Esophagus muscularis mucosa (tissue), 4 donors: Measurements from ENCODE around the gene BTBD7.

ENCODE experiments used
- EP300 ChIP-seq: sonication (generic); formaldehyde crosslinking; IDR thresholded peaks from one replicate; pipeline ENCODE4 v1.6.1; 2017; ENCODE audit warnings: antibody characterized with exemption
- POLR2A ChIP-seq: fragments of 450-650 bp; IDR thresholded peaks from one replicate; pipeline ENCODE4 v1.6.1; 2017; ENCODE audit warnings: antibody characterized with exemption, moderate library complexity, mild to moderate bottlenecking, low read depth
- TF ChIP-seq, protein P1 (sequence below), 3 experiments: fragments of 200-600 bp in 2 of 3; fragments of 450-650 bp in 1 of 3; sonication (generic) in 2 of 3; IDR thresholded peaks; one replicate each; pipeline ENCODE4 v1.5.1; 2017 to 2019; ENCODE audit warnings: antibody characterized with exemption in 3 of 3, mild to moderate bottlenecking in 2 of 3, moderate library complexity in 1 of 3

DNA sequence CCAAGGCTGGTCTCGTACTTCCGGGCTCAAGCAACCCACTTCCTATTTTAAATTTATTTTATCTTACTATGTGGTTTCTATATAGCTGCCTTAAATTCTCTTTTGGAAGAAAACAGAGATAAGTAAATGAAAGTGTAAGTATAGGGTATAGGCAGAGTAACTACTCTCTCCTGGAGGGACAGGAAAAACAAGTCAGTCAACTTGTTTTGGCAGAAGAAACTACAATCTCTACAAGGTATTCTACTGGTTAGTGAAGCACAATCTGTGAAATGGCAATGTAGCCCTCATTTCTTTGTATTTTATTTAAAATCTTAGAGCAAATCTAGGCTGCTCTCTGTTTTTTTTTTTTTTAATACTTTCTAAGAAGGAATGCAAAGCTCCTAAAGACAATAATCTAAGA lies 70.4 kb downstream of the BTBD7 start:
- TF ChIP-seq, protein P1, sequence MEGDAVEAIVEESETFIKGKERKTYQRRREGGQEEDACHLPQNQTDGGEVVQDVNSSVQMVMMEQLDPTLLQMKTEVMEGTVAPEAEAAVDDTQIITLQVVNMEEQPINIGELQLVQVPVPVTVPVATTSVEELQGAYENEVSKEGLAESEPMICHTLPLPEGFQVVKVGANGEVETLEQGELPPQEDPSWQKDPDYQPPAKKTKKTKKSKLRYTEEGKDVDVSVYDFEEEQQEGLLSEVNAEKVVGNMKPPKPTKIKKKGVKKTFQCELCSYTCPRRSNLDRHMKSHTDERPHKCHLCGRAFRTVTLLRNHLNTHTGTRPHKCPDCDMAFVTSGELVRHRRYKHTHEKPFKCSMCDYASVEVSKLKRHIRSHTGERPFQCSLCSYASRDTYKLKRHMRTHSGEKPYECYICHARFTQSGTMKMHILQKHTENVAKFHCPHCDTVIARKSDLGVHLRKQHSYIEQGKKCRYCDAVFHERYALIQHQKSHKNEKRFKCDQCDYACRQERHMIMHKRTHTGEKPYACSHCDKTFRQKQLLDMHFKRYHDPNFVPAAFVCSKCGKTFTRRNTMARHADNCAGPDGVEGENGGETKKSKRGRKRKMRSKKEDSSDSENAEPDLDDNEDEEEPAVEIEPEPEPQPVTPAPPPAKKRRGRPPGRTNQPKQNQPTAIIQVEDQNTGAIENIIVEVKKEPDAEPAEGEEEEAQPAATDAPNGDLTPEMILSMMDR (IDR thresholded peaks at IDR 0.05): no peak
- TF ChIP-seq POLR2A: no peak
- TF ChIP-seq EP300: no peak
